Measurements from ENCODE around the gene EIF3I.

The EIF3I gene

DNA sequence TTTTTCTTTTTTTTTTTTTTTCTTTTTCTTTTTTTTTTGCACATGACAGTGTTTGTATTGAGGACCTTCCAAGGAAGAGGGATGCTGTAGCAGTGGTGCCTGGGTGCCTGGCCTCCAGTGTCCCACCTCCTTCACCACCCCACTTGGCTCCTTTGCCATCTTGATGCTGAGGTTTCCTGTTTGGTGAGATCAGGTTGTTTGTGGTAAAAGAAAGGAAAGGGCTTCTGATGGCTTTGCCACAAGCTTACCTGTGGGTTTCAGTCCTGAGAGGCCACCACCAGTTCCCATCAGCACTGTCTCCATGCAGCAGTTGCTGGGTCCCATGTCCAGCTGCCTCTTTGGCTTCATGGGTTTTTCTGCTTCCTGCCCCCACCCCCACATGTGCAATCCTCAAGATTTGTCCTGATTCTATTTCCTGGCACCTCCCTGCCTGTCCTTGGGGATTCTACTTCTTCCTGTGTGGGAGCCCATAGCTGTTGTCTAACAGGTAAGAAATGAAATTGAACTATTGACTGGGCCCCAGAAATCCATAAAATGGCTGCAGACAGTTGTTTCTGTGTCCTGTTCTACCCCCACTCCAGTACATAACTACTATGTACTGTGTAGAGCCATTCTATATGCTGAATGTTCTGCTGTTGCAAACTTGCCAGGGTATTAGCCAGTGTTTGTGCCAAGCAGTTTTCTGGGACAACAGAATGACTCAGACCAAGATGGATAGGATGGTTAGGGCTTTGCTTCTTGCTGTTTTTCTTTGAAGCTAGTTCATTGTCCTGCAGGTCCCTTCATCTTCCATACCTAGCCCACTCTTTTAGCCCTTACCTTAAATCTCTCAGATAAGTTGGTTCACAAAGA is 26.0 kb upstream of the EIF3I start:
- no peak for DNase-seq
- intact Hi-C loops (cut with DNase I) = no loop called here

GRCh38 chr1:32197074-32197473 is 25.1 kb upstream of the EIF3I start:
- intact Hi-C loops (cut with DNase I) = no loop called here
- no peak for DNase-seq

- no peak for DNase-seq
- intact Hi-C loops (cut with DNase I) = no loop called here
Measured at GRCh38 chr1:32197837-32198236, 24.4 kb upstream of the EIF3I start.

- intact Hi-C loops (cut with DNase I) = no loop called here
- no peak for DNase-seq
Measured at GRCh38 chr1:32198237-32199042, 23.8 kb upstream of the EIF3I start.

DNA sequence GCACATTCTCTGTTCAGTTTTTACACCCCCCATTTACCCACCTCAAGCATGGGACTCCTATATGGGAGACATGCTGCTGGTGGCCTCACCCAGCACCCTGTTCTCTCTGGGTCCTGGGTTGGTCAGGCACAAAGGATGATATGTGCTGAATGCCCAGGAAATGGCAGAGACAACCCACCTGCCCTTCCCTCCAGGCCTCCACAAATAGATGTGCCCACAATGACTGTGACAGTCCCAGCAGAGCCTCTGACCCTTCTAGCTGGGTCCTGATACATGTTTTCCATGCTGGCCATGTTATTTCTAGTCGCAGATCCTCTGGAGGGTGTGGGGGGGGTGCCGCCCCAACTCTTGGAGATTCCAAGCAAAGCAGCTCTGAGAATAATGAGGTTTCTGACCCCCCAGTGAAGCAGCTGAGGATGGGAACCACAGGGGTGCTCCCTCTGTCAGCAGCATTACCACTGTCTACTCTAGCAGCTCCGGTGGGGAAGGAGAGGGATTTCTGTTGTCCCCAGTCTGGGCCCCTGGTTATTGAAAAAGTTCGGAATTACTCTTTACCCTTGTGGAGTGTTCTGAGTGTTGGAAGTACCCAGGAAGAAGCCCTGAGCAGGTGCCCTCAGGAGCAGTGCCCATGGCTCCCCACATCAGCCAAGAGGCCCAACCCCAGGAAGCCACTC is 23.0 kb upstream of the EIF3I start:
- intact Hi-C loops (cut with DNase I) = no loop called here
- DNase-seq = no peak

DNA sequence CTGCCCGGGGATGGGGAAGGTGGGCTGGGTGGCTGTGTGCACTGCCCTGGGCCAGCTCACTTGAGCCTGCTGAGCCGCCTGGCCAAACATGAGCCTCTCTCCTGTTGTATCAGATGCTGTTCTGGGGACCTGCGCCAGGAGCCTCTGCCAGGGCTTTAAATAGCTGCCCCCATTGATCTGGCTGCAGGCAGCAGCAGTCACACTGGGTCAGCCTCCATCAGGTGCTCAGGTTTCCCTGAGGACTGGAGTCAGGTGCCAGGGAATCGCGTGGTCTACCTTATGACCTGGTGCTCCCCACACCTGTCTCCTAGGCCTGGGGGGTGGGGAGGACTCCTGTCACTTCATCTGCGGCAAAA is 22.5 kb upstream of the EIF3I start:
- intact Hi-C loops (cut with DNase I) = no loop called here
- peak in 20 of 42 donors; percentile 15 to 57 (median 40) for DNase-seq

DNA sequence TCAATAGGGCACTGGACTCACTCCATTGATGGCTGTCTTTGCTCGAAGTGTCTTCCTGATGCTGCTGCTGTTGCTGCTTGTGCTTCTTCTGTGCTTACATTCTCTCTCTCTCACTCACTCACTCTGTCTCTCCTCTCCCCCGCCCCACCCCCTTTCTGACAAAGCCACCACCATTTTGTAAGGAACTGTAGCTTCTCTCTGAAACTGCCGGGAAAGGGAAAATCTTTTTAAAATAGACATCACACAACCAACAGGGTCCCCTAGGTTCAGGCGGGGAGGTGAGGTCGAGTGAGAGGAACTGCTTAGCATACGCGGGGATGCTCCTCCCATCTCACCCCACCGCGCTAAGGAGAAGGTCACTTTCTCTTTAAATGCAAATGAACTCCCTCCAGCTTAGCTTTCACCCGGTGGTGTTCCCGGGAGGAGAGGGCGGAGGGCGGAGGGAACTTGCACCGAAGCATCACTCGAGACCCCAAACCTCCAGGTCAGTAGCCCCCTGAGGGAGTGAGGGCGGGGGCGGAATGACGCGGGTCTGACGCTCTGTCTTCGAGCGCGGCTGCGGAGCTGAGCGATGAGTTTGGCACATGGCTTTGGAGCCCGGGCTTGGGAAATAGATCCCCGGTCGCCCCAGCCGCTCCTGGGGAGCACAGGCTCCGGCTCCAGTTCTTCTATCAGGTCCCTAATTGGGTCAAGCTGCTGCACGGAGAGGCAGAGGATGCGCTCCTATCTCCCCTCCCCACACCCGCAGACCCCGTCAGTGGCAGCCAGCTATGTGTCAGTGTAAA is 21.8 kb upstream of the EIF3I start, which contains the start of gene CCDC28B:
Gene CCDC28B, plus strand, starts transcription at position 370 of the 785 bp plus-strand sequence. CDS start 1,341 bp downstream, outside the sequence.
- DNase-seq = peak; percentile 28 to 82 (median 66)
- intact Hi-C loops (cut with DNase I) = no loop called here

DNA sequence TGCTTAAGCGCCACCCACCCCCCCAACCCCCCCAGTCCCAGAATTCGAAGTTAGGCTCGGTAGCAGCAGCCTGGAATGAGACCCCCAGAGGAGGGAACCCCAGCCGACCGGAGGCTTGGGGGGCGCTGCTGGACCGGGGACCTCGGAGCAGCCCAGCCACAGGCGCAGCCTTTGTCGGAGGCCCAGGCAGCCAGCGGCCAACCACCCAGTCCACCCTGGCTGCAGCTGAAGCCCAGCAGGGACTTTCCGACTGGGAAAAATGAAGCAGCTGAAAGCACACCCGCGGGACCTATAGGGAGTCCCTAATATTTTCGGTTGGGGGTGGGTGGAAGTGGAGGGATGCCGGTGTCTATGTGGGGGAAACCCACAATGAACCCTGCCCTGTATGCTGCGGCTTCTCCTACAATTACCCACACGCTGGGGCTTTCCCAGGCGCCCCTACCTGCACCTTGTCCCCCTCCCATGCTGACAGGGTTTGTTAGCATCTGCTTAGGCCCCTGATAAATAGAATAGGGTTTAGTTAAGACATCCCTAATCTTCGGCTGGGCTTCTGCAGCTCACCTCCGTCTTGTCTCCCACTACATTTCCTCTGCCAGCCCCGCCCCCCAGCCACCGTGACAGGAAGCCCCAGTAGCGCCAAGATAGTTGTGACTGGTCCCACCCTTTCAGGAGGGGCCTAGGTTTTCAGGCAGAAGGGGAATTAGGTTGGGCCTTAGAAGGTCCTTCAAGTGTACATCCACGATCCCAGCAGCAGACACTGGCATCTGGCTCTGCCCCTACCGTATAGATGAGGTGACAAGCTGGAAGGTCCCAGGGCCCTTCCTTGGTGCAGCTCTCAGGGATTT is 21.0 kb upstream of the EIF3I start:
- intact Hi-C loops (cut with DNase I) = no loop called here
- DNase-seq = peak; percentile 50 to 86 (median 73)

DNA sequence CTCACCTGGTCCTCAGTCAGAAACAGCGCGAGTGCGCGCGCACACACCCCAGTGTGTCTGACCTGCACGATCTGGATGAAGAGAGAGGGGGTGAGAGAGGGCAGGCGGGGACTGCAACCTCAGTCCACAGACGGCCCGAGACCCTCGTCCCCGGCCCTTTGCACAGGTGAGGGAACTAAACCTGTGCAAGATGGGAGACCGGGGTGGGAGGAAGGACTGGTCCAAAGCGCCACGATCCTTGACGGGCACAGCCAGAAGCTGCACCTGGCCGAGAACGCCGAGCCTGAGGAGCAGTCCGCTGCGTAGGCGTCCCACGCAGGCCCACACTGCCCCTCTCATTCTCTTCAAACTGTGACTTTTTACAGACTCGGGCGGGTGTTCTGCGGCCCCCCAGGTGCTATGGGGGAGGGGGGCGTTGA is 17.3 kb upstream of the EIF3I start:
- DNase-seq = peak in 2 of 42 donors; percentile 28 to 34
- intact Hi-C loops (cut with DNase I) = no loop called here

GRCh38 chr1:32205401-32206370 is 16.5 kb upstream of the EIF3I start, which contains the start of gene IQCC:
Gene IQCC, plus strand, starts transcription at chr1:32205671. Its CDS starts 11 bp downstream, at chr1:32205682.
- intact Hi-C loops (cut with DNase I) = no loop called here
- DNase-seq = peak; percentile 74 to 95 (median 89)

DNA sequence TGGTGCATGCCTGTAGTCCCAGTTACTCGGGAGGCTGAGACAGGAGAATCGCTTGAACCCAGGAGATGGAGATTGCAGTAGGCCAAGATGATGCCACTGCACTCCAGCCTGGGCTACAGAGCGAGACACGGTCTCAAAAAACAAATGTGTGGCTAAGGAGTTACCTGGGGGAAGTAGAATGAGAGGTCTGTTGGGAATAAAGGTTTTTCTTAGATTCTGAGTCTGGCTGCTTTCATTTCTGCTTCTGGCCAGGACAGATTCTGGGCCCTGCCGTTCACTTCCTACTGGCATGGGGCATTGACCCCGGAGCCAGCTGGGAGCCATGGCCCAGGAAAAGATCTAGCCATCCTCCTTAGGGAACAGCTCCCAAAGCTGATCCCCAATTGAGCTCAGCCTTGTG is 13.7 kb upstream of the EIF3I start:
- intact Hi-C loops (cut with DNase I) = no loop called here
- DNase-seq = no peak

- peak in 25 of 42 donors; percentile 21 to 77 (median 42) for DNase-seq
- intact Hi-C loops (cut with DNase I) = no loop called here
Measured at GRCh38 chr1:32208891-32209328, 13.3 kb upstream of the EIF3I start, which contains the start of gene DCDC2B. Gene DCDC2B, plus strand, starts transcription at chr1:32209089. Its CDS starts 5 bp downstream, at chr1:32209094.

- peak; percentile 38 to 87 (median 70) for DNase-seq
- intact Hi-C loops (cut with DNase I) = no loop called here
Measured at GRCh38 chr1:32215629-32216480, 6.4 kb upstream of the EIF3I start.

DNA sequence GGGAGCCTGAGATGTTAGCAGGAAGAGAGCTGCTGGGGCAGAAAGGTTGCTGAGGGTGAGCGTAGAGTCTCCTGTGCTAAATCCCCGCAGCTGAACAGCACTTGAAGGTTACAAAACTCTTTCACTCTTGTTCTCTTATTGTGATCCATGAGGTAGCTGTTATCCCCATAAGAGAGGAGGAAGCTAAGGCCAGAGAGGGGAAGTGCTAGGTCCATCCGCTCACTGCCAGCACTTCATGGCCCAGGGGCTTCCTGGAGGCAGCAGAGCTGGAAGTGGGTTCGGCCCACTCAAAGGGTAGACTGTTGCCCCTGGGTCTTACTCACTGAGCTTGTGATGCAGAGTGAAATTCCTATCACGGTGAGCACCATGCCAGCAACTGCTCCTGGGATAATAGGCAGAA is 5.6 kb upstream of the EIF3I start:
- no peak for DNase-seq
- intact Hi-C loops (cut with DNase I) = no loop called here

DNA sequence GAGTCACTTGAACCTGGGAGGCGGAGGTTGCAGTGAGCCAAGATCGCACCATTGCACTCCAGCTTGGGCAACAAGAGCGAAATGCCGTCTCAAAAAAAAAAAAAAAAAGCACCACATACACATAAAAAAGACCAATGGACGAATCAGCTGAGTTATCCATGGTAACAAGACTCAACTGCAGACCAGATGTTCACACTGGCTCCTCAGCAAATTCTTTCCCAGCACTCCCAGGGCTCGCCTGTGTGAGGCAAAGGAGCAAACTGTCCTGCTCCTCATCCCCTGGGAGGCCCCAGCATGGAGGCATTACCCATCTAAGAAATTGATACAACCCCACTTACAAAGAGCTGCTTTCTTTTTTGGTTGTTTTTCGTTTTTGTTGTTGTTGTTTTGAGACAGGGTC is 3.2 kb upstream of the EIF3I start:
- intact Hi-C loops (cut with DNase I) = no loop called here
- DNase-seq = no peak

Measured in head of caudate nucleus (tissue), 42 donors.